HG03045 (cell line): Measurements from ENCODE around the gene SRPK1.

ENCODE experiments used
- ATAC-seq: cut with Tn5 transposase; IDR thresholded peaks from one replicate; pipeline ENCODE4 v1.9.1; 2021; ENCODE audit warnings: mild to moderate bottlenecking, moderate library complexity; ENCODE audit not compliant: unreplicated experiment

SRPK1 gene

DNA sequence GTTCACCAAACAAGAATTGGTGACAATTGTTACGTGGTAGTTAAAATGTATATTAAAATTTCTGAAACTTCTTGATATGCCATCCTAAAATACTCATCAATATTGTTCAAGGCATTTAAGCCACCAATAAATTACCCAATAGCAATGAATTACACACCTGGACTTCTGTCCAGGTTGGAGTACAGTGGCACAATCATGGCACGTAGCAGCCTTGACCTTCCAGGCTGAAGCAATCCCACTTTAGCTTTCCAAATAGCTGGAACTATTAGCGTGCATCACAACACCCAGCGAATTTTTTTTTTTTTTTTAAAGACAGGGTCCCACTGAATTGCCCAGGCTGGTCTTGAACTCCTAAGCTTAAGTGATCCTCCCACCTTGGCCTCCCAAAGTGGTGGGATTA is 17.2 kb downstream of the SRPK1 start:
- no peak for ATAC-seq

DNA sequence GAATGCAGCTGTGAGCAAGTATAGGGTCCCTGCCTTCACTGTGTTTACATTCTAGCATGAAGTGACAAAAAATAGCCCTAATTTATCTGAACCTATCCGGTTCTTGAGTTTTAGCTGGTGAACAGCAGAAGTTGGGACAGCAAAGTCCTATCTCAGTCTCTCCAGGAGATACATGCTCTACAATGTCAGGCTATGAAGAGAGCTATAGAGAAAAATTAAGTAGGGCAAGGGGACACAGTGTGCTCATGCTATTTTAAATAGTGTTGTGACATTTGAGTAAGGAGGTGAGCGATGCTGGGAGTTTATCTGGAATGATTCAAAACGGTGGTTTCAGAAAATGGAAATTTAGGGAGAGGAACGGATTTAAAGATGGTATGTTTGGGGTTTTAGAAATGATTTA is 20.4 kb downstream of the SRPK1 start:
- ATAC-seq = no peak

DNA sequence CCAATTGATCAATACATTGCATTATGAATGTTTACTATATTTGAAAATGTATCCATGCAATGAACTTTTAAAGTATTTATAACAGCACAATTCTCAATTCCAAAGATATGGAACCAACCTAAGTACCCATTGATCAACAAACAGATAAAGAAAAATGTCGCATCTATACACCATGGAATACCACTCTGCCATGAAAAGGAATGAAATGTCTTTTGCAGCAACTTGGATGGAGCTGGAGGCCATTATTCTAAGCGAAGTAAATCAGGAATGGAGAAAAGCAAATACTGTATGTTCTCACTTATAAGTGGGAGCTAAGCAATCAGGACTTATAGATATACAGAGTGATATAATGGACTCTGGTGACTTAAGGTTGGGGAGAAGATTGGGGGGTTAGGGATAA is 22.9 kb downstream of the SRPK1 start:
- ATAC-seq = no peak

DNA sequence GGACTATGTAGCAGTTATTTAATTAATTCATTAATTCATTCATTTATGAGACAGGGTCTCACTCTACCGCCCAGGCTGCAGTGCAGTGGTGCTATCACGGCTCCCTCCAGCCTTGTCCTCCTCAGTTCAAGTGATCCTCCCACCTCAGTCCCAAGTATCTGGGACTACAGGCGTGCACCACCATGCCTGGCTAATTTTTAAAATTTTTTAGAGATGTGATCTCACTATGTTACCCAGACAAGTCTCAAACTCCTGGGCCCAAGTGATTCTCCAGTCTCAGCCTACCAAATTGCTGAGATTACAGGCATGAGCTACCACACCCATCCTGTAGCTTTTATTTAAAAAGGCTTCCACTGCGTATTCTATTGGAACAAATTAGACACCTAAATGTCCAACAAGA is 23.4 kb downstream of the SRPK1 start:
- ATAC-seq = no peak

DNA sequence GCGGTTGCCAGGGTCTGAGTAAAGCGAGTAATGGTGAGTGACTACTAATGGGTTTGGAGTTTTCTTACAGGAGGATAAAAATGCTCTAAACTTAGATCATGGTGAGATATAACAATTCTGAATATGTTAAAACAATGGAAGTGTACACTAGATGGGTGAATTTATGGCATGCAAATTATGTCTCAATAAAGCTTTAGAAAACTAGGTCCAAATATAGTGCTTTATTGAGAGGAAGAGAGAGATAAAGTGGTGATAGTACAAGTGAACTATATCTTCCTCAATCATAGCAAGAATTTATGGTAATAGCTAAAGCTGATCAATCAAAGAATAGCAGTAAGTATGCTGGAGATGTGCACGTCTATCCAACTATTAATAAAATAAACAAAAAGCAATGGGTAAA is 23.9 kb downstream of the SRPK1 start:
- no peak for ATAC-seq

DNA sequence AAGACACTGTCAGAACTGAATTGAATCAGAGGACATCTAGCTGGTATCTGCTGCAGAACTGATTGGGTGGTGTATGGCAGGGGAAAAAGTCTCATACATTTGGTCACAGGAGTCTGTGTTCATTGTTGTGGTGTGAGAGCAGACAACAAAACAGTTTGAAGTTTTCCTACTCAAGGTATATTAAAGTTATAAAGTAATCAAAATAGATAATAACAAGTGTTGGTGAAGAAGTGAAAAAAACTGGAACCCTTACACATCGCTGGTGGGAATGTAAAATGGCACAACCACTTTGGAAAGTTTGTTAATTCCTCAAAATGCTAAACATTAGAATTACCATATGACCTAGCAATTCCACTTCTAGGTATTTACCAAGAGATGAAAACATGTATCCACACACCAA is 24.7 kb downstream of the SRPK1 start:
- no peak for ATAC-seq

DNA sequence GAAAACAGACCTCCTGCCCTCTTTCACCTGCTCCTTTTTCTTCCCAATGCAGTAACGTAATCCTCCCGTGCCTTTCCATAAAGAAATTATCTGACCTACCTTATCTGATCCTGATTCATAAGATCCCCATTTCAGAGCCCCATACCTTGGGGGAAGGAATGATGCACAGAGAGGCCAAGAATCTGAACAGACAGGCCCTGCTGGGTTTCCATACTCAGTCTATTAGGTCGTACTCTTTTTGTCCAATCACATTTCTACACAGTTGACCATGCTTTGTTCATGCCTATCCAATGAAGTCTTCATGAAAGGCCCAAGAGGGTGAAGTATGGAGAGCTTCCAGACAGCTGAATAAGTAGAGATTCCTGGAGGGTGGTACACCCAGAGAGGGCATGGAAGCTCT is 25.3 kb downstream of the SRPK1 start:
- ATAC-seq = no peak

DNA sequence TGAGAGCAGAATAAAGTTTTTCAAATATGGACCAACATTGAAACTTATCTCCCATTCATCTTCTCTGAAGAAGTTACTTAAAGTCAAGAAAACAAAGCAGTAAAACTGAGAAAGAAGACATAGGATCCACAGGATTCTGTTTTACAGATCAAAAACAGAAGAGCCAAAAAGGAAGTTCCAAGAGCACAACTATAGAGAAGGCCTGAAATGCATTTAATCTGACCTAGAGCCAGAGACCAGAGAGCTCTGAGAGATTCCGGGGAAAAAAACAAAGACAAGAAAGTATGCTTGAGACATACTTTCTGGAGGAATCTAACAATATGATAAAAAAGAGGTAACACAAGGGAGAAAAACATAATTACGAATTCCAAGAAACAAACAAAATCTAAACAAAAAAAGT is 26.1 kb downstream of the SRPK1 start:
- no peak for ATAC-seq

DNA sequence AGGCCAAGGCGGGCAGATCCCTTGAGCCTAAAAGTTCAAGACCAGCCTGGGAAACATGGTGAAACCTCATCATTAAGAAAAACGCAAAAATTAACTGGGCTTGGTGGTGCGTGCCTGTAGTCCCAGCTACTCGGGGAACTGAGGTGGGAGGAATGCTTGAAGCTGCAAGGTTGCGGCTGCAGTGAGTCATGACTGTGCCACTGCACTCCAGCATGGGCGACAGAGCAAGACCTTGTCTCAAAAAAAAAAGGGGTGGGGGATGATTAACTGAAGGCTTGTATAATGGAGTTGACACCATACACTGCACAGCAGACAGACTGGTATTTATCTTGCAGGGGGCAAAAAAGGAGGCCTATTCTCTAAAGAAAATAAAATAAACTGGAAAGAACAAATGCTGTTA is 27.7 kb downstream of the SRPK1 start:
- ATAC-seq = no peak

DNA sequence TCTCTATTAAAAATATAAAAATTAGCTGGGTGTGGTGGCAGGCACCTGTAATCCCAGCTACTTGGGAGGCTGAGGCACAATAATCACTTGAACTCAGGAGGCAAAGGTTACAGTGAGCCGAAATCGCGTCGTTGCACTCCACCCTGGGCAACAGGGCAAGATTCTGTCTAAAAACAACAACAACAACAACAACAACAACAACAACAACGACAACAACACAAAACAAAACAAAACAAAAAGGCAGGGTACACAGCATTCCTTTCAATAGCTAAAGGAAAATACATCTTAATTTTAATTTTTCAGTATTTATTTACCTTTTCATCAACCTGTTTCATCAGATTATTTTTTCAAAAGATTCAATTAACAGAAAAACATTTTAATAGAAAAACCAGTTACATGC is 28.4 kb downstream of the SRPK1 start:
- no peak for ATAC-seq

DNA sequence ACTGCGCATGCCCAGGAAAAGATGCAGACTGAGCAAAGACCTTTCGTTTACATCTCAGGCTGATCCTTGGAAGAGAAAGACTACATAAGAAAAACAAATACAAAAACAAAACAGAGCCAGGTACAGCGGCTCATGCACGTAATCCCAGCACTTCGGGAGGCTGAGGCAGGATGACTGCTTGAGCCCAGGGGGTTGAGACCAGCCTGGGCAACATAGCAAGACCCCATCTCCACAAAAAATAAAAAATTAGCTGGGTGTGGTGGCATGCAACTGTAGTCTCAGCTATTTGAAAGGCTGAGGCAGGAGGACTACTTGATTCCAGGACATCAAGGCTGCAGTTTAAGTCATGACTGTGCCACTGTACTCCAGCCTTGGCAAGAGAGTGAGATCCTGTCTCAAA is 41.7 kb downstream of the SRPK1 start:
- ATAC-seq = no peak

DNA sequence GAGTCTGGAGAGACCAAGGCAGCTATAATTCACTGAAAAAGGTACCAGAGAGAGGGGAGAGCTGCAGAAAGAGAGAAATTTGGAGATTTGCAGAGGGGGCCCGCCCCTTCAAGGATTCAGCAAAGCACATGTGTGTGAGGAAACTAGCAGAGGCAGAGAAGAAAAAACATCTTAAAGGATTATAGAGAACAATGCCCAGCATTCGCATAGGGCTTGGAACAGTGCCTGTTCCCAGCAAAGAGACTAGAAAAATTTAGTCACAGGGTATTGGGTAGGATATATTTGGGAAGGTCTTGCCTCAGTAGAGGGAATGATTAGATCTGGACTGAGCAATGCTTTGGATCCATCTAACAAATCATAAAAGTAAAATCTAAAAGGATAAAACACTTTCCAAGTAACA is 44.0 kb downstream of the SRPK1 start:
- ATAC-seq = no peak

DNA sequence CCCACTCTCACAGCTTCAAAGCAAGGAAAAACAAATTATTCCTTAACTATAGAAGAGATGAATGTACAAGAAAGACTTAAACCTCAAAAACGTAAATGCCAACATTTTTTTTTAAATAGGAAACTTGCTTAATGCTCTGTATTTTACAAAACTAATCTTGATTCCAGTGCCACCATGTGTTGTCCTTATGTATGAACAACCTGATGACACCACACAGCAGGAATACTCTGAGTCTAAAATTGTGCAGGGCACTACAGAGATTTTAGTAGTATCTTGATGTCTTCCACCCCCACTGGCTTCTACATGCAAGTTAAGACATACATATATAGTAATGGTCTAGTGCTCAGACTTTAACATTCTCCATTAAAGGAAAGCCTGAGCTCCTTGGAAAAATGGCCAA is 46.2 kb downstream of the SRPK1 start:
- ATAC-seq = no peak

DNA sequence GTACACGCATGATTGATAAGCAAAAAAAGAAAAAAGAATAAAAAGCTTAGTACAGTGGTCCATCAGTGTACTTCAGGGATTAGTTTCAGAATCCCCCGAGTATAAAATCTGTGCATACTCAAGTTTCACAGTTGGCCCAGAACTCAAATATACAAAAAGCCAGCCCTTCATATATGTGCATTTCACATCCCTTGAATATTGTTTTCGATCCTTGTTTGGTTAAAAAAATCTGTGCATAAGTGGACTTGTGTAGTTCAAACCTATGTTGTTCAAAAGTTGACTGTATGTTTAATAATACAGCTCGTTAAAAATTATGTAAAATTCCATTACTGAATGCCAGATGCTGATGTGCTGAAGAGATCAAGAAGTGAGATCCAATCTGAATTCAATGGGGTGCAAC is 61.5 kb downstream of the SRPK1 start:
- no peak for ATAC-seq

DNA sequence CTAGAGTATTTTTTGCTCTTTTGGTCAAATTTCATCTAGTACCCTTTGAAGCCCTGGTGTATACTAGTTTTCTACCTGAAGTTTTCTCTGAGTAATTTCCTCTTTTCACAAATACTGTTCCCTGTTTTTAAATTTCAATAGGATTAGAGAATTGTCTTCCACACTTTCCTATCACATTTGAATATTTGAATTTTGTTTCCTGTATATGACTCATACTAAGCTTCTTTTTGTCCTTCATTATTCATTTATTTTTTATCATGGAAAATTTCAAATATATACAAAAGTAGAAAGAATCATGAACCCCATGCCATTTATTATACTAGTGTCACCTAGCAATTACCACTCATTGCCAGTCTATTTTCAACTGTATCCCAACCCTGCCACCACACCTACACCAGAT is 63.0 kb downstream of the SRPK1 start:
- no peak for ATAC-seq

DNA sequence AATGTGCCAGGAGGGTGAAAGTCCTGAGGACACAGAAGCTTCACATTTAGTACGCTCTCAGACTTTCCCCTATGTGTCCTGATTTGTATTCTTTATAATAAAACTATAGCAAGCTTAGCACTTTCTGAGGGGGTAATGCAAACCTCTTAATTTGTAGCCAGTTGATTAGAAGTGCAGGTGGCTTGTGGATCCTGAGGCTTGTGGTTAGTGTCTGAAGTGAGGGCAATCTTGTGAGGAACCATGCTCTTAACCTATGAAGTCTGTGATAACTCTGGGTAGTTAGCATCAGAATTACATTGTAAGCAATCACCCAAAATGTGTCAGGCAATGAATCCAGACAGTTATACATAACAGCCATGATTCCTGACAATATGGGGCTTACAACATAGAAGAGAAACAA is 64.6 kb downstream of the SRPK1 start:
- ATAC-seq = no peak

DNA sequence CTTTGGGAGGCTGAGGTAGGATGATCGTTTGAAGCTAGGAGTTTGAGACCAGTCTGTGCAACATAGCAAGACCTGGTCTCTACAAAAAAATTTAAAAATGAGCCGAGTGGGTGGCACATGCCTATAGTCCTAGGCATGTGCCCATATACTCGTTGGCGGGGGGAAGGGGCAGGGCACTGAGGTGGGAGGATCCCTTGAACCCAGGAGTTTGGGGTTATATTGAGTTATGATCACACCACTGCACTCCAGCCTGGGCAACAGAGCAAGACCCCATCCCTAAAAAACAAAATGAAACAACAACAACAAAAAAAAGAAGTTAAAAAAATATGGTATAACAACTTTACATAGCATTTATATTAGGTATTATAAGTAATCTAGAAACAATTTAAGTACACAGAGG is 67.9 kb downstream of the SRPK1 start:
- no peak for ATAC-seq

DNA sequence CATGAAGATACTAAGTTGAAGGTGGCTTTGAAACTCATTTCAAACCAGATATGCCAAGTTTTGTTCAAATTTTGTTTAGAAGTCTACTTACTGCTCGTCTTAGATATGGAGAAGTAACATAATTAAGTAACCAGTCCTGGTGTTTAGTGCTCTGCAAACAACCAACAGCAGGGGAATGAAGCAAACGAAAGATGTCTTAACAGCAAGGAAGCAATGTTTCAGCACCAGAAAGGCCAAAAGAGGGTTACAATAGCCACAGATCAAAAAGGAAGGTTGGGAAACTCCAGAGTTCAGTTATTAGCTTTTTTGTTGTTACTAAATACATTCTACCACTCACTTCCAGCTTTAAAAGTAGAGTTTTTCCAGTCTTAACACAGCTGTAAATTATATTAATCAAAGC is 70.7 kb downstream of the SRPK1 start:
- ATAC-seq = no peak

DNA sequence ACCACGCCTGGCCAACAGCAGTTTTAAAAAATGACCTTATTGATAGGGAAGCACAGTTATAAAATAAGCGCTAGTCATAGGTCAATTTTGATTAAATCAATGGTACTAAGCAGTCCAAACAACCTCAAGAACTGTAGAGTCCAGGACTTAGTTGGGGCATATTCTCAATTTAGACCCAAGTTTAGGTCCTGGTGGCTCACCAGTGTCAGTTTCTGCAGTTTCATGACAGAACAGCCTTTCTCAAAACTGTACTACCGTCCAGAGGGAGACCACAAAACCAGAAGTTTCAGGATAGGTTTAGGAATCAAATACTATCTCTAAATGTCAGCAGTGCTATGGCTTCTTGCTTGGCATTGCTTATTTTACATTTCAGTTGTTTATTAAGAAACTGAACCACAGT is 76.6 kb downstream of the SRPK1 start:
- ATAC-seq = no peak

DNA sequence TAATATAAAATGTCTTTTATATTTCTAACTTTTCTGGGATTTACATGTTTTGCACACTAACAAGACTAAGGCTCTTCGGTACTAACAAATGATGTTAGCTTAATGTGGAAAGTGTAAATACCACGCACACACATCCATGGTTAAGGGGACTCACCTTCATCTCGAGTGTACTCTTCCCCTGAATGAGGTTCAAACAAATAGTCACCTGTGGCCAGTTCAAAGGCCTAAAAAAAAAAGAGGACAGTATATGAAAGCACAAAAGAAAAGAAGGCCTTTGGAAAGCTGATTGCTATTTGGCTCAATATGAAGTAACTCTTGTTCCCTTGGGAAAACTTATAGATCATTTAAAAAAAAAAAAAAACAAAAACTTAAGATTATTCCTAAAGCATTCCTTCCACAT is 78.5 kb downstream of the SRPK1 start:
- ATAC-seq = no peak

DNA sequence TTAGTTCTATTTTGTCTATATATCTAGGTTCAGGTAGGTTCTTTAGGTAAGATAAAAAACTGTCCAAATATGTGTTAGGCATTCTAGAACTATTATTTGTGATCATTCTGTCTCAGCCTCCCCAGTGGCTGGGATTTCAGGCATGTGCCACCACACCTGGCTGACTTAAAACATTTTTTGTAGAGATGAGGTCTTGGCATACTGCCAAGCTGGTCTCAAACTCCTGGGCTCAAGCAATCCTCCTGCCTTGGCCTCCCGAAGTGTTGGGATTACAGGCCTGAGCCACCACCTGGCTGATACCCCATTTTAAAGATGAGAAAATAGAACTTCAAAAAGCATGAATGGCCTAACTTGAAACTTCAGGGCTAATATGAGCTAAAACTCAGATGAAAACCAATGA is 81.9 kb downstream of the SRPK1 start:
- ATAC-seq = no peak

DNA sequence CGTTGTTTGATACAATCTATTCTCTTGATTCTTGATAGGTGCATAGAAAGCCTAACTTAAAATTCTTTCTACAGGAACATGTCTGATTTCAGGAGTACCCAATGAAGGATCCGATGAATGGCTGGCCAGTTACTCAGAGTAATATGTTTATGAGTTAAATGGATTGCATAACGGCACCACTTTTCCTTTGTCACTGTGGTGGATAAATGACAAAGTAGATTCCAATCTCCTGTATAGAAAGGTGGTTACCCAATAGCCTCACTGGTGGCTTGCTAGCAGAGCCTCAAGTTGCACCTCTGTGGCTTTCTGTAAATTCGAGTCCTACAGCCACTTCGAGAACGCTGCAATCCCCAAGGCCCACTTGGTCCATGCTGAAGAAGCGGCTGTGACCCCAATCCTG is 87.4 kb downstream of the SRPK1 start:
- no peak for ATAC-seq

DNA sequence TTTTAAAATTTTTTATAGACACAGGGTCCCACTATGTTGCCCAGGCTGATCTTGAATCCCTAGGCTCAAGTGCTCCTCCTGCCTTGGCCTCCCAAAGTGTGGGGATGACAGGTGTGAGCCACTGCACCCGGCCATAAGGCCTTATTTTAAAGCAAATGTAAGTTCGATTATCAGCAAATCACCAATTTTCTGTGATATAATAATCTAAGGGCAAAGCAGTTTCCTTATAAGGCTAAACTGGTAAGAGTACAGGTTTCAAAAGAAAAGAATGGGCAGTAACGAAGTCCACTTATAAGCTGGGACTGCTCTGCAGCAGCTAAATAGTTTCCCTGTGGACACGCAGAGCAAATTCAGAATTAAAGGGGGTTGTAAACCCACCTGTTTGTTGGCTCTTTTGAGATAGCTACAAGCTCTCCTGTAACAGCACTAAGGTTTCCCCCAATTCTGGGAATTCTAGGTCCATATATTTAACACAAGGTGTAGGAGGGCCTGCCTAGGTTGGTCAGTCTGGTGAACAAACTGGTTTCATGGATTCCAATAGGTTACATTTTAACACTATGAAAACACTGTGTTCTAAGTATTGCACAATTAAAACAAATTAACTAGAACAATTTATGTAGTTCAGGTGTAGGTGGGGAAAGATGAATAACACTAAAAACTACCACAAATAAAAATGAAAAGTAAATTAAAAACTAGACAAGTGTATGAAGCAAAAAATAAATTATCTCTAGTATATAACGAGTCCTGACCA is 89.5 kb downstream of the SRPK1 start:
- no peak for ATAC-seq
